Measurements from ENCODE around the gene BMAL2.
A peak's percentile ranks its signal among the peaks of the same experiment; 100 is the strongest.

BMAL2 gene

GRCh38 chr12:27332714-27333402, at the start of gene BMAL2:
Gene BMAL2, plus strand, starts transcription at chr12:27332836. Its CDS starts 237 bp downstream, at chr12:27333073.
- no peak for DNase-seq (ENCODE audit: low spot score)

- no peak for DNase-seq (ENCODE audit: low spot score)
Measured at GRCh38 chr12:27284021-27284420, 48.6 kb upstream of the BMAL2 start.

- no peak for DNase-seq (ENCODE audit: low spot score)
Measured at GRCh38 chr12:27284751-27285150, 47.9 kb upstream of the BMAL2 start.

- DNase-seq (ENCODE audit: low spot score), result no peak
Measured at GRCh38 chr12:27285403-27285802, 47.2 kb upstream of the BMAL2 start.

GRCh38 chr12:27289414-27289813, 43.2 kb upstream of the BMAL2 start:
- DNase-seq (ENCODE audit: low spot score), result no peak

- DNase-seq (ENCODE audit: low spot score), result no peak
Measured at GRCh38 chr12:27290501-27291168, 42.0 kb upstream of the BMAL2 start.

GRCh38 chr12:27291862-27292261, 40.8 kb upstream of the BMAL2 start:
- no peak for DNase-seq (ENCODE audit: low spot score)

GRCh38 chr12:27292718-27293117, 39.9 kb upstream of the BMAL2 start:
- DNase-seq (ENCODE audit: low spot score), result no peak

- no peak for DNase-seq (ENCODE audit: low spot score)
Measured at GRCh38 chr12:27293463-27293862, 39.2 kb upstream of the BMAL2 start.

- DNase-seq (ENCODE audit: low spot score), result no peak
Measured at GRCh38 chr12:27296674-27297073, 36.0 kb upstream of the BMAL2 start.

- no peak for DNase-seq (ENCODE audit: low spot score)
Measured at GRCh38 chr12:27297566-27297965, 35.1 kb upstream of the BMAL2 start.

GRCh38 chr12:27299102-27299501, 33.5 kb upstream of the BMAL2 start:
- no peak for DNase-seq (ENCODE audit: low spot score)

- no peak for DNase-seq (ENCODE audit: low spot score)
Measured at GRCh38 chr12:27300226-27300625, 32.4 kb upstream of the BMAL2 start.

- no peak for DNase-seq (ENCODE audit: low spot score)
Measured at GRCh38 chr12:27303139-27304111, 29.2 kb upstream of the BMAL2 start.

- DNase-seq (ENCODE audit: low spot score), result no peak
Measured at GRCh38 chr12:27304856-27305255, 27.8 kb upstream of the BMAL2 start.

GRCh38 chr12:27305673-27306456, 26.8 kb upstream of the BMAL2 start:
- no peak for DNase-seq (ENCODE audit: low spot score)

GRCh38 chr12:27309293-27309994, 23.2 kb upstream of the BMAL2 start:
- no peak for DNase-seq (ENCODE audit: low spot score)

GRCh38 chr12:27309995-27310315, 22.7 kb upstream of the BMAL2 start:
- no peak for DNase-seq (ENCODE audit: low spot score)

GRCh38 chr12:27316947-27317346, 15.7 kb upstream of the BMAL2 start:
- DNase-seq (ENCODE audit: low spot score), result no peak

- DNase-seq (ENCODE audit: low spot score), result peak; percentile 37
Measured at GRCh38 chr12:27319409-27319808, 13.2 kb upstream of the BMAL2 start.

GRCh38 chr12:27319848-27320247, 12.8 kb upstream of the BMAL2 start:
- no peak for DNase-seq (ENCODE audit: low spot score)
